AG08395 (cell line): ENCODE results near the gene CARM1.
"Not testable (repeated sequence)": the region's sequence is repeated elsewhere in the genome, so short reads cannot be mapped to it uniquely, and the experiment has no call there.

Experiments used
- DNase-seq: peaks from one replicate; pipeline ENCODE4 v3.0.0; 2012; ENCODE audit warnings: mixed read lengths, low spot score

CARM1 gene

GRCh38 chr19:10872546-10873107 lies 1.3 kb downstream of the CARM1 start:
- DNase-seq = no peak

GRCh38 chr19:10874024-10874423 lies 2.7 kb downstream of the CARM1 start:
- DNase-seq = no peak

DNA sequence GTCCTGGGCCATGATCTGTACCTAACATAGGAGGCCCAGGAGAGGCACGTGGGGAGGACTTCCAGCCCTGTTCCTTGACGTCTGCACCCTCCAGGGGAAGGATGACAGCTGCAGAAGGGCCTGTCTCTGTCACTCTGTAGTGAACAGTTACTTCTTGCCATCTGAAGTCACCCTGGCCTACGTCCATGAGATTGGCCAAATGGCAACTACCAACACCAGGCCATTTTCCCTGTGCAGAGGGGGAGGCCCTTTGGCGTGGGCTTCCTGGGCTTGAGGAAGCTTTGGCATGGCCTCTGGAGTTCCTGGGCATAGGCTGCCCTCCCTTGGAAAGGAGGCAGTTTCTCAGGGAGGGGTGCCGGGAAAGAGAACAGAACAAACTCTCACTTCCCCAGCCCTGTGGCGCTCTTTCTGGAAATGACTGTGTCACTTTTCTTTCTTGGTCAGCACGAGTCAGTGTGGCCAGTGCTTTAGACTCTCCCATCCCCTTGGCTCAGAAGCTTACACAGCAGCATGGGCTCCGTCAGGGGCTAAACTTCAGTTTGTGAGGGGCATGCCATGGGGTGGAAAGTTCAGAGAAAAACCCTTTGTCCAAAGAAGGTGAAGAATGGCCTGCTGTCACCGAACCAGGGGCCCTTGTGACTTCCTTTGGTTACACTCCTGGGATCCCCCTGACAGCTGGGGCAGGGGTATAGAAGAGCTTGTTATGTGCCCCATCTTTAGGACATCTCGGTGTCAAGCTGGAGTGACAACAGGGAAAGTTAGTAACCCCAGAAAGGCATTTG lies 5.3 kb downstream of the CARM1 start:
- DNase-seq = no peak

GRCh38 chr19:10877608-10878007 lies 6.3 kb downstream of the CARM1 start:
- not testable (repeated sequence) for DNase-seq

GRCh38 chr19:10878253-10878652 lies 6.9 kb downstream of the CARM1 start:
- DNase-seq = no peak

DNA sequence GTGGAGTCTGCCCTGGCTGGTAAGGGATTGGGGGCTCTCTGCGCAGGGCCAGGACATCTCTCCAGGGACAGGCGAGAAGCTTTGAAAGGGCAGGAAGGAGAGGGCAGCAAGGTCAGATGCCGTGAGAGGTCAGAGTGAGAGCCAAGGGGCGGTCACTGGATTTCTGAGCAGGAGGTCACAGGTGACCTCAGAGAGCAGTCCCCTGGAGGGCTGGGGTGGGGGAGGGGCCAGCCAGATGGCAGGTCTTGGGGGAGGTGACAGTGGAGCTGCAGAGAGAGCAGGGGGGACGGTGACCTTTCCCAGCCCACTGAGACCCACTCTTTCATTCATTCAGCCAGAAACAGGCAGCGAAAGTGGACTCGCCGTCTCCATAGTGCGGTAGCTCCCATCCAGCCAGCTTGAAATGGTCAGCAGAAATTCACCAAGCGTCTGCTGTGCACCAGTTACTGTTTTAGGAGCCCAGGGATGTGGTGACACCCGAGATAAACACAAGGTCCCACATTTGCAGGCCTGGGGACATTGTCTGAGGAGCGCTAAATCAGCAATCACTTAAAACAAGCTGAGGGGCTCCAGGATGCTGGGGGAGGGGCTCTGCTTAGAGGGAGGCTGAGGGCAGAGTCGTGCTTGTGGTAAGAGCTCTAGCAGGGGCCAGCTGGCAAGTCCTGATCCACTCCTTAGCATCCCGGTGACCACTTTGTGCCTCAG lies 10.2 kb downstream of the CARM1 start:
- DNase-seq = no peak

GRCh38 chr19:10882108-10882457 lies 10.7 kb downstream of the CARM1 start:
- DNase-seq = no peak

DNA sequence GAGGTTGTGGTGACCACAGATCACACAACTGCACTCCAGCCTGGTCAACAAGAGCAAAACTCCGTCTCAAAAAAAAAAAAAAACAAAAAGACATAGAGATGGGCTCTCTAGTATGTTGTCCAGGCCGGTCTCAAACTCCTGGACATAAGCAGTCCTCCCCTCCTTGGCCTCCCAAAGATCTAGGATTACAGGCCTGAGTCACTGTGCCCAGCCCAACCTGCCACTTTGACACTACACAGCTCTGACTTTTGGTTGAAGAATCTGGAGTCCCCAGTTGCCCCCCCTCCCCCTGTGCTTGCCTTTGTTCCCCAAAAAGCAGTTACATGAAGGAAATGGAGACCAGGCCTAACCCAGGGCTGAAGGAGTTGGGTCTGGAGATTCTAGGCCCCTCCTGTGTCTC lies 12.9 kb downstream of the CARM1 start:
- DNase-seq = peak; percentile 62

- no peak for DNase-seq
Observed at GRCh38 chr19:10885201-10886169, 14.1 kb downstream of the CARM1 start.

- DNase-seq = no peak
Observed at GRCh38 chr19:10887616-10888367, 16.4 kb downstream of the CARM1 start.

- no peak for DNase-seq
Observed at GRCh38 chr19:10888421-10888866, 17.1 kb downstream of the CARM1 start.

DNA sequence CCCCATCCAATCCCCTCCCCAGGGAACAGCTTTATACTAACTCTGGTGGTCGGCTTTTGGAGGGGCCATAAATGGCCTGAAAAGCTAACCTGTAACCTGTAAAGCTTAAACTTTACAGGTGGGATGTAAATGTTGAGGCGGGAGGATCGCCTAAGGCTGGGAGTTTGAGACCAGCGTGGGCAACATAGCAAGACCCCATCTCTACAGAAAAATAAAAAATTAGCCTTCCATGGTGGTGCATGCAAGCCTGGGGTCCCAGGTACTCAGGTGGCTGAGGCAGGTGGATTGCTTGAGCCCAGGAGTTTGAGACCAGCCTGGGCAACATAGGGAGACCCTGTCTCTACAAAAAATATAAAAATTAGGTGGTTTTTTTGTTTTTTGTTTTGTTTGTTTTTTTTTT lies 18.5 kb downstream of the CARM1 start:
- DNase-seq = no peak

GRCh38 chr19:10891405-10892086 lies 20.2 kb downstream of the CARM1 start:
- no peak for DNase-seq

DNA sequence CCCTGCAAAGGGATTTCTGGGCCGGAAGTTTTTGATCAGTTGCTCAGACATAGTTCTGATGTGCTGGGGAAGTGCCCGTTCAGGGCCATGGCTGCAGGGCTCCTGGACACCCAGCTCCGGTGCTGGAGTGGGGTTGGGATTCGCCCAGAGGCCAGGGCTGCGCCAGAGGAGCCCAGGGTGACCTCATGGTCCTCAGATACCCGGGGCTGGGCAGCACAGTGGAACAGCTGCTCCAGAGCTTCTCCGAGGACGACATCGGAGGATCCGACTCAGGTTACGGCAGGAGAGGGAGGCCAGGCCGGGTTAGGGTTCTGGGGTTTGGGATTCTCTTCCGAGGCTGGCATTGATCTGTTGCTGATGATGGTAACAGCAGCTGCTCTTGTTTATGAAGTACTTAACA lies 20.9 kb downstream of the CARM1 start:
- no peak for DNase-seq

DNA sequence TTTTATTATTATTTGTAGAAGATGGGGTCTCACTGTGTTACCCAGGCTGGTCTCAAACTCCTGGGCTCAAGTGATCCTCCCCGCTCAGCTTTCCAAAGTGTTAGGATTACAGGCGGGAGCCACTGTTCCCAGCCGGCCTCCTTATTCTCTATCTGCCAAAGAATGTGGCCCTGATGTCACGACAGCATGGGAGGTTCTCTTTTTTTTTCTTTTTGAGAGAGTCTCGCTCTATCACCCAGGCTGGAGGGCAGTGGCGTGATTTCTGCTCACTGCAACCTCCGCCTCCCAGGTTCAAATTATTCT lies 23.5 kb downstream of the CARM1 start:
- no peak for DNase-seq

DNA sequence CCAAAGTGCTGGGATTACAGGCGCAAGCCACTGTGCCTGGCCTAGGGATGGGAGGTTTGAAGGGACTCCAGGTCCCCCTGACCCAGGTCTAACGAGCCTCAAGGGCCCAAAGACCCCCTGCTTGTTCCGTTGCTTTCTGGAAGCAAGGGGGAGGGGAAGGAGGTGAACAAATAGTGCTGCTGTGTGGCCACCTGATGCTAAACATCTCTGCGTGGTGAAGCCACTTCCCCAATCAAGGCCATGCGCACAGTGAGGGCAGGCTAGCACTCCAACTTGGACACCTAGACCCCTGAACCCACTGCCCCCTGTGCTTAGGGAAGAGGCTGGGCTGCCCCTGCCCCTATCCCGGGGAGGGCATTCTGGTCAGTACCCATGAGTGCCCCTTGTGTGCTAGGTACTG lies 24.0 kb downstream of the CARM1 start:
- DNase-seq = no peak

- DNase-seq = no peak
Observed at GRCh38 chr19:10895920-10896319, 24.6 kb downstream of the CARM1 start.

GRCh38 chr19:10896851-10897526 lies 25.6 kb downstream of the CARM1 start:
- no peak for DNase-seq

DNA sequence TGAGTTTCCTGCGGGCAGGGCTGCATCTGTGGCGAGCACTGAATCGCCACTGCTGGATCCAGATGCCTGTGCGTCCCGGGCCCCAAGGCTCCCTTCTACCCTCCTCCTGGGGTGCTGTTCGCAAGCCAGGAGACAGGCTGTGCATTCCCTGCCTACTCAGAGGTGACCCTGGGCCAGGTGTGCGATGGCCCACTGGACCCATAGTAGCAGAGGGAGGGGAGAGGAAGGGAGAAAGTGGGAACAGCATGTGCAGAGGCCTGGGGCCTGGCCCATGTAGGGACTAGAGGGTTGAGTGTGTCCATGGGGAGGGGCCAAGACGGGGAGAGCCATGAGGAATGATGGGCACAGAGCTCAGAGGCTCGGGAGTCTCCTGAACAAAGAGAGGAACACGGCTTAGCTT lies 27.3 kb downstream of the CARM1 start:
- DNase-seq = no peak

DNA sequence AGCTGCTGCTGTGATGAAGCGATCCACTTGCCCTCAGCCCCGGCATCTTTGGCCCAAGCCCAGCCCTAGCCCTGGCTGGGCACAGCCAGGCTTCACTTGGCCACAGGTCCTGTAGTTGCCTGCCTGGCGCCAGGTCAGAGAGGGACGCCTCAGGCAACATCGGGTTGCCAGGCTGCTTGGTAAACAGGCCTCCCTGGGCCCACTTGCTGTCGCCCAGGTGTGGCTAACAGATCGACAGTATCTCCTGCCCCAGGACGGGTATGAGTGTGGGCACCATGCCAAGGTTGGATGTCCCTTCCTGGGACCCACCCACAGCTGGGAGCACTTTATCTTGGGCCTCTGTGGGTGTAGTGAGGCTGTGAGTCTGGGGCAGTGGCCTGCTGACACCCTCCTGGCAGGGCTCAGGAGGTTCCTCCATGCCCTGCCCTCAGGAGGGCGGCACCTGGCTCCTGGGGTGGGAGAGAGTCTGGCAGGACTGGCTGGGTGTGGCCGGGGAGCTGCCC lies 27.8 kb downstream of the CARM1 start:
- DNase-seq = no peak
